RWPE1 (cell line): ENCODE measurements around the gene CENPB.
A peak's percentile ranks its signal among the peaks of the same experiment; 100 is the strongest.

ENCODE experiments used
- CTCF ChIA-PET: fragments of 350-600 bp; sonication (Branson Sonifier 250); formaldehyde crosslinking; extraction: SDS; loops from one replicate; lab custom pipeline; 2021; lab: Yijun Ruan, JAX
- POLR2A ChIA-PET: fragments of 400-600 bp; formaldehyde crosslinking; extraction: SDS; loops from one replicate; lab custom pipeline; 2020; ENCODE audit warnings: antibody characterized with exemption; ENCODE audit not compliant: low non-redundant PET; lab: Yijun Ruan, JAX
- DNase-seq: peaks from one replicate; pipeline ENCODE4 v3.0.0; 2012; ENCODE audit warnings: low spot score
- H3K27ac ChIP-seq: fragments of 450-650 bp; 2 replicates; pipeline ENCODE4 v1.5.1; 2017
- TF ChIP-seq, protein P1 (sequence below): fragments of 450-650 bp; conservative IDR thresholded peaks from 2 replicates; pipeline ENCODE4 v1.5.1; 2017; ENCODE audit warnings: low read depth, mild to moderate bottlenecking

CENPB gene

GRCh38 chr20:3739926-3740451 lies 46.6 kb downstream of the CENPB start:
- ChIA-PET CTCF (interaction anchor here (0.6 to 1.5 kb wide), 3 partner anchors 13 to 64 kb away, joined by 3 to 4 read pairs (median 4); no protein-coding TSS in a partner anchor), POLR2A (no interaction called here)
- DNase-seq: no peak
- TF ChIP-seq, protein P1, sequence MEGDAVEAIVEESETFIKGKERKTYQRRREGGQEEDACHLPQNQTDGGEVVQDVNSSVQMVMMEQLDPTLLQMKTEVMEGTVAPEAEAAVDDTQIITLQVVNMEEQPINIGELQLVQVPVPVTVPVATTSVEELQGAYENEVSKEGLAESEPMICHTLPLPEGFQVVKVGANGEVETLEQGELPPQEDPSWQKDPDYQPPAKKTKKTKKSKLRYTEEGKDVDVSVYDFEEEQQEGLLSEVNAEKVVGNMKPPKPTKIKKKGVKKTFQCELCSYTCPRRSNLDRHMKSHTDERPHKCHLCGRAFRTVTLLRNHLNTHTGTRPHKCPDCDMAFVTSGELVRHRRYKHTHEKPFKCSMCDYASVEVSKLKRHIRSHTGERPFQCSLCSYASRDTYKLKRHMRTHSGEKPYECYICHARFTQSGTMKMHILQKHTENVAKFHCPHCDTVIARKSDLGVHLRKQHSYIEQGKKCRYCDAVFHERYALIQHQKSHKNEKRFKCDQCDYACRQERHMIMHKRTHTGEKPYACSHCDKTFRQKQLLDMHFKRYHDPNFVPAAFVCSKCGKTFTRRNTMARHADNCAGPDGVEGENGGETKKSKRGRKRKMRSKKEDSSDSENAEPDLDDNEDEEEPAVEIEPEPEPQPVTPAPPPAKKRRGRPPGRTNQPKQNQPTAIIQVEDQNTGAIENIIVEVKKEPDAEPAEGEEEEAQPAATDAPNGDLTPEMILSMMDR: no peak
- no peak overlapping the region for H3K27ac ChIP-seq

DNA sequence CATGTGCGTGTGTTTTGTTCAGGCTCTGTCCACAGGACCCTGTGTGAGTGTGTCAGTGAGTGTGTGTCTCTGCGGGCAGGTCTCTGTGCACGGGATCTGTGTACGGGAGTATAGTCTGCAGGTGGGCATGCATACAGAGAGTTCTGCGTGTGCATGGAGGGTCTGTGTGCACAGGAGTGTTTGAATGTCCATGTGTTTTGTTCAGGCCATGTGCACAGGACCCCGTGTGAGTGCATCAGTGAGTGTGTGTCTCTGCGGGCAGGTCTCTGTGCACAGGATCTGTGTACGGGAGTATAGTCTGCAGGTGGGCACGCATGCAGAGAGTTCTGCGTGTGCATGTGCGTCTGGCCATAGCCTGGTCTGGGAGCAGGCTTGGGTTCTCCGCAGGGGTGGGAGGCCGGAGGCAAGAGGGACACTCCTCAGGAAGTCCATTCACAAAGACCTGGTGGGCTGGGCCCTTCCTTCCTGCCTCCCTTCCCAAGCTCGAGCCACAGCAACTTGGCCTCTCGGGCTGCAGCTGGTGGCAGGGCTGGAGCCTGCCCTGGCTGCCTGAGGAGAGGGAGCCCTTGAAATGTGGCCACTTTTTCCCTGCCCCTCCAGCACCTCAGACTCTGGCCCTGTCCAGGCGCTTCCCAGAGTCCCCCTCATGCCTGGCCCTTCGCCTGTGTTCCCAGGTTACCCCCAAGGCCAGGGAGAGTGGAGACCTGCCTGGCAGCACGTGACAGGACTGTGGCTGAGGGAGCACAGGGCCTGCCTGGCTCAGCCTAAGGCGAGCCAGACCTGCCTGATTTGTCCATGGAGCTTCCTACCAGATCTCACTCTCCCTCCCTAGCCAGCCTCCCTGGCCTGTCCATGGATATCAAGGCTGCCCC lies 47.2 kb downstream of the CENPB start:
- no peak for DNase-seq
- no peak overlapping the region for H3K27ac ChIP-seq
- POLR2A ChIA-PET: no interaction called here
- CTCF ChIA-PET: no interaction called here
- TF ChIP-seq, protein P1: no peak

- DNase-seq: no peak
- CTCF ChIA-PET: interaction anchor here (0.5 to 2.4 kb wide), 4 partner anchors 11 to 818 kb away, joined by 3 to 7 read pairs (median 4); partner anchors contain the start of gene ADISSP
- TF ChIP-seq, protein P1: no peak
- no peak overlapping the region for H3K27ac ChIP-seq
- POLR2A ChIA-PET: no interaction called here
Measured at GRCh38 chr20:3738111-3739053, 48.2 kb downstream of the CENPB start.

GRCh38 chr20:3735768-3736167 lies 50.8 kb downstream of the CENPB start:
- H3K27ac ChIP-seq: no peak overlapping the region
- POLR2A ChIA-PET: no interaction called here
- TF ChIP-seq, protein P1: no peak
- CTCF ChIA-PET: interaction anchor here (0.9 kb wide), 1 partner anchor 14 kb away, joined by 4 read pairs; no protein-coding TSS in a partner anchor
- no peak for DNase-seq

GRCh38 chr20:3734111-3734843 lies 52.3 kb downstream of the CENPB start:
- H3K27ac ChIP-seq: peak overlapping the region; percentile 12; the same call in 1 of the 2 replicates

More at GRCh38 chr20:3734111-3734843, 52.3 kb downstream of the CENPB start:
- POLR2A ChIA-PET: no interaction called here
- CTCF ChIA-PET: interaction anchor here (0.6 kb wide), 1 partner anchor 255 kb away, joined by 7 read pairs; no protein-coding TSS in a partner anchor
- DNase-seq: no peak
- TF ChIP-seq, protein P1: no peak
